Keratinocyte (primary cell): ENCODE data around the gene PRPF4. TPM values are rescaled to one million over a fixed set of nuclear protein-coding genes. Genes with fewer than 3 reads are reported as not detected.
"Not testable (repeated sequence)": the region's sequence is repeated elsewhere in the genome, so short reads cannot be mapped to it uniquely, and the experiment has no call there.

Source experiments
- DNase-seq: peaks from one replicate; pipeline ENCODE4 v3.0.0-alpha.2; 2011; ENCODE audit warnings: low read depth, missing footprints, low spot score
- FAIRE-seq: peaks from 2 replicates; lab custom pipeline; 2011; peaks lifted over from hg19 to GRCh38; lab: Jason Lieb, UNC
- H2AFZ ChIP-seq: 2 replicates; pipeline ENCODE4 v1.6.0; 2012; ENCODE audit warnings: low read length, control low read depth, inconsistent platforms; ENCODE audit not compliant: control insufficient read depth
- H3K27ac ChIP-seq: 2 replicates; pipeline ENCODE4 v1.5.1; 2011; ENCODE audit warnings: low read length; ENCODE audit not compliant: control insufficient read depth, insufficient read depth
- H3K27me3 ChIP-seq: 3 replicates; pipeline ENCODE4 v1.6.0; 2011; ENCODE audit warnings: low read length; ENCODE audit not compliant: control insufficient read depth, insufficient read depth; ENCODE audit errors: extremely low read depth
- H3K36me3 ChIP-seq, 2 experiments: 2 replicates in 1 of 2; 3 replicates in 1 of 2; pipeline ENCODE4 v1.5.1; 2011; ENCODE audit warnings: low read length in 2 of 2, mild to moderate bottlenecking in 1 of 2; ENCODE audit not compliant: control insufficient read depth in 2 of 2, insufficient read depth in 2 of 2; ENCODE audit errors: extremely low read depth in 1 of 2
- H3K4me1 ChIP-seq: 3 replicates; pipeline ENCODE4 v1.5.1; 2011; ENCODE audit warnings: low read length; ENCODE audit not compliant: control insufficient read depth, insufficient read depth; ENCODE audit errors: extremely low read depth
- H3K4me2 ChIP-seq: 3 replicates; pipeline ENCODE4 v1.6.0; 2011; ENCODE audit warnings: low read depth, low read length; ENCODE audit not compliant: control insufficient read depth, insufficient read depth; ENCODE audit errors: extremely low read depth
- H3K4me3 ChIP-seq, 3 experiments: fragments of 200-600 bp in 1 of 3; sonication (generic) in 1 of 3; 2 replicates in 2 of 3; 3 replicates in 1 of 3; pipeline ENCODE4 v1.5.1; 2011 to 2016; ENCODE audit warnings: low read length in 3 of 3, mild to moderate bottlenecking in 3 of 3, control low read depth in 2 of 3, inconsistent platforms in 1 of 3, low read depth in 1 of 3, mixed read lengths in 1 of 3, mixed run types in 1 of 3, moderate library complexity in 1 of 3; ENCODE audit not compliant: control insufficient read depth in 2 of 3, insufficient read depth in 2 of 3; ENCODE audit errors: extremely low read depth in 1 of 3
- H3K79me2 ChIP-seq: 2 replicates; pipeline ENCODE4 v1.6.0; 2012; ENCODE audit warnings: low read length; ENCODE audit not compliant: control insufficient read depth, insufficient read depth
- H3K9ac ChIP-seq: 3 replicates; pipeline ENCODE4 v1.6.0; 2011; ENCODE audit warnings: low read length; ENCODE audit not compliant: control insufficient read depth, insufficient read depth; ENCODE audit errors: extremely low read depth
- H3K9me1 ChIP-seq: 3 replicates; pipeline ENCODE4 v1.6.0; 2011; ENCODE audit warnings: low read length; ENCODE audit not compliant: control insufficient read depth, insufficient read depth; ENCODE audit errors: extremely low read depth
- H3K9me3 ChIP-seq: 2 replicates; pipeline ENCODE4 v1.5.1; 2012; ENCODE audit warnings: low read depth, low read length; ENCODE audit not compliant: control insufficient read depth
- H4K20me1 ChIP-seq: 3 replicates; pipeline ENCODE4 v1.6.0; 2011; ENCODE audit warnings: low read length; ENCODE audit not compliant: control insufficient read depth, insufficient read depth; ENCODE audit errors: extremely low read depth
- CTCF ChIP-seq, 3 experiments: IDR thresholded peaks in 1 of 3; conservative IDR thresholded peaks in 1 of 3; optimal IDR thresholded peaks in 1 of 3; 2 replicates in 2 of 3; 3 replicates in 1 of 3; pipeline versions ENCODE3 to v1.5.1; 2011; ENCODE audit warnings: low read length in 3 of 3, mild to moderate bottlenecking in 3 of 3, moderate library complexity in 2 of 3, control low read depth in 1 of 3, inconsistent platforms in 1 of 3; ENCODE audit not compliant: insufficient read depth in 2 of 3; ENCODE audit errors: extremely low read depth in 1 of 3
- EZH2 ChIP-seq: IDR thresholded peaks from one replicate; pipeline ENCODE4 v1.6.1; 2012; ENCODE audit warnings: inconsistent platforms, mild to moderate bottlenecking, low read length, moderate library complexity
- dilution Hi-C: fragments of 300-500 bp; cut with MboI; formaldehyde crosslinking; loops from one replicate; pipeline ENCODE4 v1.7.0; 2020; ENCODE audit warnings: low sequenced_read_pairs; ENCODE audit not compliant: extremely low pct_ligation_motif_present
- polyA plus RNA-seq, 5 experiments: library from polyadenylated mRNA; depleted of rRNA in 3 of 5; stranded (reverse) in 3 of 5; stranded (forward) in 1 of 5; unstranded in 1 of 5; fragments of >200 nt; gene quantifications; 1 replicate in 1 of 5; 2 replicates in 3 of 5; 3 replicates in 1 of 5; pipeline versions ENCODE4 v1.2.1 to v1.2.3, GENCODE V29; 2011 to 2012; ENCODE audit warnings: missing spikeins in 2 of 5, low read depth in 1 of 5, low replicate concordance in 1 of 5

Gene PRPF4
- polyA plus RNA-seq, 1 donor (not counting 4 experiments of a cell fraction or from before 2014, with no cell fraction given) = 28.8 TPM

- Histone ChIP-seq H3K4me3 (no peak overlapping the region), H3K79me2 (no peaks in the 10 kb centered on the region), H4K20me1 (no peaks in the 10 kb centered on the region), H3K9ac (no peak overlapping the region), H3K4me2 (no peak overlapping the region), H3K4me1 (no peaks in the 10 kb centered on the region), H3K9me3 (no peaks in the 10 kb centered on the region), H3K27ac (no peak overlapping the region), H2AFZ (no peak overlapping the region), H3K27me3 (no peaks in the 10 kb centered on the region), H3K9me1 (no peaks in the 10 kb centered on the region), H3K36me3 (no peaks in the 10 kb centered on the region)
- FAIRE-seq (no peak), DNase-seq (no peak)
- TF ChIP-seq CTCF (optimal IDR thresholded peaks at IDR 0.05 in 1 of 3, IDR thresholded peaks at IDR 0.05 in 1 of 3, conservative IDR thresholded peaks at IDR 0.05 in 1 of 3; ENCODE audit: extremely low read depth in 1 of 3, insufficient read depth in 2 of 3, low read length in 3 of 3) (no peak), EZH2 (no peak)
- dilution Hi-C loops = no loop called here
Observed at GRCh38 chr9:113246928-113247327, 28.5 kb upstream of the PRPF4 start.

- no peak for FAIRE-seq
Observed at GRCh38 chr9:113247640-113248039, 27.8 kb upstream of the PRPF4 start.

DNA sequence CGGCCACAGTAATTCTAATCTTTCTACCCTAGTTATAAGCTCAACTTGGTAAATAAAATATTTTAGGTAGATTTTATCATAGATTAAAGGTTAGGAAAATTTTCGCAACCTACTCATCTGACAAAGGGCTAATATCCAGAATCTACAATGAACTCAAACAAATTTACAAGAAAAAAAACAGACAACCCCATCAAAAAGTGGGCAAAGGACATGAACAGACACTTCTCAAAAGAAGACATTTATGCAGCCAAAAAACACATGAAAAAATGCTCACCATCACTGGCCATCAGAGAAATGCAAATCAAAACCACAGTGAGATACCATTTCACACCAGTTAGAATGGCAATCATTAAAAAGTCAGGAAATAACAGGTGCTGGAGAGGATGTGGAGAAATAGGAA lies 25.8 kb upstream of the PRPF4 start:
- H3K4me2 ChIP-seq, dilution Hi-C loops, H3K9ac ChIP-seq, H3K4me1 ChIP-seq, FAIRE-seq, H3K27ac ChIP-seq, H3K9me1 ChIP-seq, H3K79me2 ChIP-seq, H2AFZ ChIP-seq, H4K20me1 ChIP-seq, DNase-seq, H3K27me3 ChIP-seq, H3K4me3 ChIP-seq, H3K9me3 ChIP-seq, H3K36me3 ChIP-seq: not testable (repeated sequence)

More at GRCh38 chr9:113247640-113248039, 27.8 kb upstream of the PRPF4 start:
- Histone ChIP-seq H3K27me3 (no peaks in the 10 kb centered on the region), H3K79me2 (no peaks in the 10 kb centered on the region), H3K4me3 (no peak overlapping the region), H3K9ac (no peak overlapping the region), H3K4me1 (no peaks in the 10 kb centered on the region), H2AFZ (no peak overlapping the region), H3K9me1 (no peaks in the 10 kb centered on the region), H3K4me2 (no peak overlapping the region), H4K20me1 (no peaks in the 10 kb centered on the region), H3K9me3 (no peaks in the 10 kb centered on the region), H3K27ac (no peak overlapping the region), H3K36me3 (no peaks in the 10 kb centered on the region)
- DNase-seq = no peak
- no peak for TF ChIP-seq EZH2
- TF ChIP-seq CTCF (optimal IDR thresholded peaks at IDR 0.05 in 1 of 3, IDR thresholded peaks at IDR 0.05 in 1 of 3, conservative IDR thresholded peaks at IDR 0.05 in 1 of 3; ENCODE audit: extremely low read depth in 1 of 3, insufficient read depth in 2 of 3, low read length in 3 of 3) = no peak
- dilution Hi-C loops = no loop called here
